SU-DHL-6 (cell line): ENCODE results near the gene SESTD1.

Experiments
- H2AFZ ChIP-seq: fragments of 200-600 bp; sonication (generic); 2 replicates; pipeline ENCODE4 v1.6.1; 2014; ENCODE audit warnings: low read depth, mild to moderate bottlenecking, moderate library complexity, mixed read lengths, antibody characterized with exemption, low read length; ENCODE audit not compliant: severe bottlenecking
- H3F3A ChIP-seq: fragments of 200-600 bp; shearing (Covaris generic); 2 replicates; pipeline ENCODE4 v1.6.0; 2016; ENCODE audit warnings: antibody characterized with exemption, mild to moderate bottlenecking; ENCODE audit not compliant: insufficient read depth
- H3K27ac ChIP-seq: fragments of 200-600 bp; sonication (generic); 2 replicates; pipeline ENCODE4 v1.5.1; 2016; ENCODE audit warnings: low read depth, mild to moderate bottlenecking, low read length, moderate library complexity, mixed read lengths
- H3K27me3 ChIP-seq: fragments of 200-600 bp; sonication (generic), shearing (Covaris generic); 2 replicates; pipeline ENCODE4 v1.6.0; 2014; ENCODE audit warnings: mild to moderate bottlenecking, low read length
- H3K36me3 ChIP-seq: fragments of 200-600 bp; sonication (generic); 2 replicates; pipeline ENCODE4 v1.6.1; 2014; ENCODE audit warnings: mild to moderate bottlenecking, low read length, mixed read lengths
- H3K4me2 ChIP-seq: fragments of 300-600, 200-600 bp; shearing (Covaris generic), sonication (generic); 2 replicates; pipeline ENCODE4 v1.6.0; 2014; ENCODE audit warnings: low read length, low read depth, mild to moderate bottlenecking; ENCODE audit not compliant: poor library complexity, severe bottlenecking
- H3K4me3 ChIP-seq: fragments of 200-600 bp; sonication (generic); 2 replicates; pipeline ENCODE4 v1.5.1; 2014; ENCODE audit warnings: antibody characterized with exemption, low read length, mild to moderate bottlenecking, mixed read lengths; ENCODE audit not compliant: insufficient read depth, poor library complexity, severe bottlenecking
- H3K79me2 ChIP-seq: fragments of 200-600 bp; sonication (generic); 2 replicates; pipeline ENCODE4 v1.6.1; 2014; ENCODE audit warnings: mild to moderate bottlenecking, low read length, moderate library complexity; ENCODE audit not compliant: insufficient read depth
- H3K9ac ChIP-seq: fragments of 200-600 bp; sonication (generic); 2 replicates; pipeline ENCODE4 v1.7.0; 2014; ENCODE audit warnings: mild to moderate bottlenecking, low read length
- H3K9me2 ChIP-seq: fragments of 200-600 bp; sonication (generic); replicated peaks from 2 replicates; pipeline ENCODE4 v1.6.1; 2014; ENCODE audit warnings: low read length; ENCODE audit not compliant: insufficient read depth
- H3K9me3 ChIP-seq: fragments of 200-600 bp; sonication (generic); 2 replicates; pipeline ENCODE4 v1.6.1; 2014; ENCODE audit warnings: low read length, mixed read lengths; ENCODE audit not compliant: insufficient read depth
- H4K20me1 ChIP-seq: fragments of 200-600 bp; sonication (generic); 2 replicates; pipeline ENCODE4 v1.6.1; 2014; ENCODE audit warnings: low read depth, mild to moderate bottlenecking, antibody characterized with exemption, low read length, moderate library complexity, mixed read lengths
- EZH2phosphoT487 ChIP-seq: fragments of 200-600 bp; sonication (generic), shearing (Covaris generic); conservative IDR thresholded peaks from 2 replicates; pipeline ENCODE4 v1.6.1; 2018; ENCODE audit warnings: mild to moderate bottlenecking, antibody characterized with exemption, low read length, moderate library complexity, mixed read lengths
- TF ChIP-seq, protein P1 (sequence below): fragments of 200-600 bp; sonication (generic); IDR thresholded peaks from one replicate; pipeline ENCODE4 v1.5.1; 2017; ENCODE audit warnings: antibody characterized with exemption, mild to moderate bottlenecking, low read length, moderate library complexity; ENCODE audit not compliant: insufficient read depth, poor library complexity, severe bottlenecking

SESTD1 gene

GRCh38 chr2:179071810-179072355 lies 192.7 kb downstream of the SESTD1 start:
- no peaks in the 10 kb centered on the region for H3K27me3 ChIP-seq
- H3K79me2 ChIP-seq: no peaks in the 10 kb centered on the region
- H3K4me3 ChIP-seq: no peak overlapping the region
- no peak overlapping the region for H3K4me2 ChIP-seq
- H3F3A ChIP-seq: no peaks in the 10 kb centered on the region
- H4K20me1 ChIP-seq: no peaks in the 10 kb centered on the region
- no peak overlapping the region for H3K27ac ChIP-seq
- H3K9me2 ChIP-seq: no peaks in the 10 kb centered on the region
- no peak overlapping the region for H2AFZ ChIP-seq
- no peak overlapping the region for H3K9ac ChIP-seq
- no peaks in the 10 kb centered on the region for H3K9me3 ChIP-seq
- no peaks in the 10 kb centered on the region for H3K36me3 ChIP-seq
- TF ChIP-seq EZH2phosphoT487: no peak
- TF ChIP-seq, protein P1, sequence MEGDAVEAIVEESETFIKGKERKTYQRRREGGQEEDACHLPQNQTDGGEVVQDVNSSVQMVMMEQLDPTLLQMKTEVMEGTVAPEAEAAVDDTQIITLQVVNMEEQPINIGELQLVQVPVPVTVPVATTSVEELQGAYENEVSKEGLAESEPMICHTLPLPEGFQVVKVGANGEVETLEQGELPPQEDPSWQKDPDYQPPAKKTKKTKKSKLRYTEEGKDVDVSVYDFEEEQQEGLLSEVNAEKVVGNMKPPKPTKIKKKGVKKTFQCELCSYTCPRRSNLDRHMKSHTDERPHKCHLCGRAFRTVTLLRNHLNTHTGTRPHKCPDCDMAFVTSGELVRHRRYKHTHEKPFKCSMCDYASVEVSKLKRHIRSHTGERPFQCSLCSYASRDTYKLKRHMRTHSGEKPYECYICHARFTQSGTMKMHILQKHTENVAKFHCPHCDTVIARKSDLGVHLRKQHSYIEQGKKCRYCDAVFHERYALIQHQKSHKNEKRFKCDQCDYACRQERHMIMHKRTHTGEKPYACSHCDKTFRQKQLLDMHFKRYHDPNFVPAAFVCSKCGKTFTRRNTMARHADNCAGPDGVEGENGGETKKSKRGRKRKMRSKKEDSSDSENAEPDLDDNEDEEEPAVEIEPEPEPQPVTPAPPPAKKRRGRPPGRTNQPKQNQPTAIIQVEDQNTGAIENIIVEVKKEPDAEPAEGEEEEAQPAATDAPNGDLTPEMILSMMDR: no peak

DNA sequence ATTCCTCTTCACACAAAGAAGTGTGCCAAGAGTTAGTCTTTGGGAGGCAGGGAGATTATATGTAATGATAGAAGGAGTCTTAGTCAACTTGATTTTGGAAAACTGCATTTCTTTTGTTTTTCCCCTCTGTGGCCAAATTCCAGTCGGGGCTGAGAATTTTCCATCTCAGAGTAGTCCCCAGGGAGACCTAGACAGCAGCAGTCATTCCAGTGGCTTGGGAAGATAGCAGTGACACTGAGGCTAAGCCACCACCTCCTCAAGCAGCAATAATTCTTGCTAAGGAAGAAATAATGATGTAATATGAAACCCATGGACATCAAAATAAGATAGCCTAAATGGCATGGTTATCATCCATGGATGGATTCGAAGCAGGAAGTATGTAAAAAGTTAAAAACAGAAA lies 193.7 kb downstream of the SESTD1 start:
- no peaks in the 10 kb centered on the region for H4K20me1 ChIP-seq
- no peak overlapping the region for H3K9ac ChIP-seq
- no peak for TF ChIP-seq EZH2phosphoT487
- TF ChIP-seq, protein P1: no peak
- no peaks in the 10 kb centered on the region for H3K9me2 ChIP-seq
- no peaks in the 10 kb centered on the region for H3K36me3 ChIP-seq
- H3K4me2 ChIP-seq: no peak overlapping the region
- no peaks in the 10 kb centered on the region for H3K27me3 ChIP-seq
- no peaks in the 10 kb centered on the region for H3K9me3 ChIP-seq
- H3K27ac ChIP-seq: no peak overlapping the region
- H3K79me2 ChIP-seq: no peaks in the 10 kb centered on the region
- no peak overlapping the region for H3K4me3 ChIP-seq
- H2AFZ ChIP-seq: no peak overlapping the region
- H3F3A ChIP-seq: no peaks in the 10 kb centered on the region

DNA sequence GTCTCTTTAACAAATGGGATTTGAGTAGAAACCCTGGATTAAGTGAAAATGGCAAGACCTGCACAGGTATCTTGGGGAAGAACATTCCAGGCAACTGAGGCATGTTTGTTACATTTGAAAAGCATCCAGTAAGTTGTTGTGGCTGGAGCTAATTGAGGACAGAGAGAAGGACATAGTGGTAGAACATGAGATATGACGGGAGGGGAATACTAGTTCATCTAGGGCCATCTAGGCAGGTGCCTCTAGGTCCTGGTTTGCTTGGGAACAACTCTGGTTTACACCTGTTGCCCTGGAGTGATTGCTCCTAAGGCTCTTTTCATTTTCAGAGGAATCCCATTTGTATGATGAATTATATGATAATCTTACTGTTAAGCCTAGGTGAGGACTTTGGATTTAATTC lies 194.9 kb downstream of the SESTD1 start:
- Histone ChIP-seq H3K27ac (no peak overlapping the region), H2AFZ (no peak overlapping the region), H4K20me1 (no peaks in the 10 kb centered on the region), H3K9me2 (no peaks in the 10 kb centered on the region), H3K9ac (no peak overlapping the region), H3K4me2 (no peak overlapping the region), H3K4me3 (no peak overlapping the region), H3K27me3 (no peaks in the 10 kb centered on the region), H3K36me3 (no peaks in the 10 kb centered on the region), H3F3A (no peaks in the 10 kb centered on the region), H3K79me2 (no peaks in the 10 kb centered on the region), H3K9me3 (no peaks in the 10 kb centered on the region)
- TF ChIP-seq, protein P1: no peak
- TF ChIP-seq EZH2phosphoT487: no peak
